Adrenal gland (tissue), 12 donors: ENCODE results near the gene AHCY. TPM values are rescaled to one million over a fixed set of nuclear protein-coding genes. Genes with fewer than 3 reads are reported as not detected.

ENCODE experiments used
- DNase-seq, 7 donors: peaks; one replicate each; pipeline ENCODE4 v3.0.0-alpha.2; 2019 to 2020
- H3K27ac ChIP-seq, 5 donors: fragments of 200-600 bp; sonication (generic) in 4 of 5; 1 replicate in 3 of 5; 2 replicates in 2 of 5; pipeline versions ENCODE4 v1.5.1 to v1.8.0; 2016 to 2020; ENCODE audit warnings: mild to moderate bottlenecking in 1 of 5
- H3K27me3 ChIP-seq: fragments of 200-600 bp; 2 replicates; pipeline ENCODE4 v1.8.0; 2021
- H3K36me3 ChIP-seq, 2 donors: fragments of 200-600 bp; replicated peaks in 1 of 2; 1 replicate in 1 of 2; 2 replicates in 1 of 2; pipeline versions ENCODE4 v1.5.1 to v1.8.0; 2018 to 2022
- H3K4me1 ChIP-seq, 2 donors: fragments of 200-600 bp; replicated peaks in 1 of 2; 1 replicate in 1 of 2; 2 replicates in 1 of 2; pipeline versions ENCODE4 v1.5.1 to v1.8.0; 2018 to 2021
- H3K4me3 ChIP-seq, 4 donors: fragments of 200-600 bp; sonication (generic) in 3 of 4; one replicate each; pipeline ENCODE4 v1.5.1; 2016 to 2018
- H3K9me3 ChIP-seq, 3 donors: fragments of 200-600 bp; sonication (generic) in 1 of 3; replicated peaks in 1 of 3; 1 replicate in 2 of 3; 2 replicates in 1 of 3; pipeline versions ENCODE4 v1.5.1 to v1.8.0; 2016 to 2021
- CTCF ChIP-seq, 6 experiments: fragments of 450-650 bp in 4 of 6; fragments of 200-600 bp in 2 of 6; sonication (generic) in 1 of 6; IDR thresholded peaks; 1 replicate in 5 of 6; 2 replicates in 1 of 6; pipeline versions ENCODE4 v1.5.1 to v1.8.0; 2016 to 2021; ENCODE audit warnings: antibody characterized with exemption in 6 of 6, mild to moderate bottlenecking in 2 of 6, moderate library complexity in 1 of 6
- POLR2A ChIP-seq, 2 donors: fragments of 450-650 bp; IDR thresholded peaks; one replicate each; pipeline ENCODE4 v1.6.1; 2017; ENCODE audit warnings: antibody characterized with exemption in 2 of 2, mild to moderate bottlenecking in 2 of 2, moderate library complexity in 1 of 2
- WGBS, 4 donors: extraction: QIAGEN DNeasy Blood & Tissue Kit in 2 of 4; methylation state at CpG; one replicate each; pipeline versions ENCODE4 v1.1.5 to v1.1.7; 2013 to 2017; 5-methylcytosine and 5-hydroxymethylcytosine counted together
- intact Hi-C, 2 donors: fragments of 100-400 bp; cut with DNase I; formaldehyde crosslinking; loops; one replicate each; pipeline versions ENCODE4 v1.14.1 to v1.15.0; 2022 to 2023
- polyA plus RNA-seq, 3 donors: library from polyadenylated mRNA; stranded (reverse); fragments of 200-250 nt in 2 of 3; fragments of 350-450 nt in 1 of 3; fragmentation: Illumina TruSeq in 1 of 3; extraction: RNeasy Lipid Tissue Mini Kit (QIAGEN cat#74804) in 1 of 3; gene quantifications; one replicate each; pipeline ENCODE4 v1.2.3, GENCODE V29; 2013 to 2014
- total RNA-seq, 9 donors: library from RNA; depleted of rRNA in 4 of 9; stranded (reverse); fragments of >200 nt in 4 of 9; fragments of 120-200 nt in 1 of 9; fragmentation: NEBNext Ultra II Directional in 1 of 9; extraction: Animal tissue kit (Norgen Biotek cat#: 25700) in 1 of 9; gene quantifications; one replicate each; pipeline versions ENCODE4 v1.1.0 to v1.2.4, GENCODE V29; 2013 to 2023
- donor health status: healthy with polysubstance abuse.
- donor health status: Bipolar disorder and iron deficiency.
- donor health status: DM: yes; HTN: yes; CAD: no.
- donor health status: DM: no; HTN: no; CAD: no.
- donor health status: DM: no; HTN: no; CAD: no.
- donor health status: DM: yes; HTN: yes; CAD: no.

AHCY gene
- total and polyA plus RNA-seq, 12 donors, result 57.6 to 136 (median 73.4) TPM

- intact Hi-C loops, result no loop called here
These were observed 6.7 kb downstream of the AHCY start for GRCh38 chr20:34296468-34296867.

GRCh38 chr20:34295284-34295683 is 7.9 kb downstream of the AHCY start:
- no peak for TF ChIP-seq CTCF (IDR thresholded peaks at IDR 0.05)
- no peak for TF ChIP-seq POLR2A (IDR thresholded peaks at IDR 0.05)
- H3K27ac ChIP-seq, result no peak overlapping the region
- intact Hi-C loops, result no loop called here
- peaks cover 0 to 7% of the 10 kb centered on the region in 2 donors for H3K4me1 ChIP-seq
- H3K4me3 ChIP-seq, result no peak overlapping the region
- no peaks in the 10 kb centered on the region for H3K9me3 ChIP-seq
- 94 to 99% (median 96%) methylated on average over 13 to 24 of the region's 24 CpGs for WGBS, 4 donors
- H3K27me3 ChIP-seq, result no peaks in the 10 kb centered on the region
- peaks cover 0 to 34% of the 10 kb centered on the region in 2 donors for H3K36me3 ChIP-seq
- no peak for DNase-seq

More at GRCh38 chr20:34296468-34296867, 6.7 kb downstream of the AHCY start:
- Histone ChIP-seq H3K27me3 (no peaks in the 10 kb centered on the region), H3K4me3 (no peak overlapping the region), H3K27ac (no peak overlapping the region), H3K9me3 (no peaks in the 10 kb centered on the region), H3K36me3 (peaks cover 0 to 22% of the 10 kb centered on the region in 2 donors), H3K4me1 (peaks cover 6 to 19% of the 10 kb centered on the region in 2 donors)
- no peak for DNase-seq
- 61 to 72% (median 69%) methylated on average over 3 of the region's 3 CpGs for WGBS, 4 donors
- TF ChIP-seq POLR2A (IDR thresholded peaks at IDR 0.05) (no peak), CTCF (IDR thresholded peaks at IDR 0.05) (no peak)

GRCh38 chr20:34294563-34294962 is 8.6 kb downstream of the AHCY start:
- intact Hi-C loops, result no loop called here
- H3K9me3 ChIP-seq, result no peaks in the 10 kb centered on the region
- peaks cover 0 to 6% of the 10 kb centered on the region in 2 donors for H3K4me1 ChIP-seq
- no peaks in the 10 kb centered on the region for H3K27me3 ChIP-seq
- H3K27ac ChIP-seq, result no peak overlapping the region
- peaks cover 0 to 41% of the 10 kb centered on the region in 2 donors for H3K36me3 ChIP-seq
- no peak for DNase-seq
- TF ChIP-seq CTCF (IDR thresholded peaks at IDR 0.05), result no peak
- no peak for TF ChIP-seq POLR2A (IDR thresholded peaks at IDR 0.05)
- 97 to 98% (median 97%) methylated on average over 7 of the region's 7 CpGs for WGBS, 4 donors
- H3K4me3 ChIP-seq, result no peak overlapping the region

DNA sequence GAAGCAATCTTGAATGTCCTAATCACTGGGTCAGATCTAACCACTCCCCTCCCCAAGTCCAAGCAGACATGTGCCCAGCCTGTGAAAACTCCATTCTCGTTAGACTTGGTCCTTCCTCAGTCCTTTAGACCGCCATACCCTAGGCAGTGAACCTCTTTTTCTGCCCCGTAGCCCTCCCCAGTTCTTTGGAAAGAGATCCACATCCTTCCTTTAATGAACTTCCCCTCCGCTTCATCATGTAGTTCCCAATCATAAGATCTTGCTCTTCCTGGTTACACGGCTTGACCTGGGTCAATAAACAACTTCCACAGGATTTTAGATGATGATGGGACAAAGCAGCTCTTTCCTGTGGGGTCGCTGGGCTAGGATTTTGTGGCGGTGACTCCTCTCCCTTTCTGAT is 9.6 kb downstream of the AHCY start:
- Histone ChIP-seq H3K9me3 (no peaks in the 10 kb centered on the region), H3K27me3 (no peaks in the 10 kb centered on the region), H3K27ac (no peak overlapping the region), H3K36me3 (peaks cover 0 to 41% of the 10 kb centered on the region in 2 donors), H3K4me1 (peaks cover 0 to 6% of the 10 kb centered on the region in 2 donors), H3K4me3 (no peak overlapping the region)
- WGBS, 4 donors, result 72 to 82% (median 76%) methylated on average over 7 of the region's 7 CpGs
- no peak for DNase-seq
- intact Hi-C loops, result no loop called here
- TF ChIP-seq CTCF (IDR thresholded peaks at IDR 0.05) (no peak), POLR2A (IDR thresholded peaks at IDR 0.05) (no peak)
